ENCODE data around the gene ZNF593. TPM values are rescaled to one million over a fixed set of nuclear protein-coding genes. Genes with fewer than 3 reads are reported as not detected.
A peak's percentile ranks its signal among the peaks of the same experiment; 100 is the strongest.

The ZNF593 gene
- total RNA-seq, 2 experiments from 2014 or later = 26.5 to 31.0 TPM

DNA sequence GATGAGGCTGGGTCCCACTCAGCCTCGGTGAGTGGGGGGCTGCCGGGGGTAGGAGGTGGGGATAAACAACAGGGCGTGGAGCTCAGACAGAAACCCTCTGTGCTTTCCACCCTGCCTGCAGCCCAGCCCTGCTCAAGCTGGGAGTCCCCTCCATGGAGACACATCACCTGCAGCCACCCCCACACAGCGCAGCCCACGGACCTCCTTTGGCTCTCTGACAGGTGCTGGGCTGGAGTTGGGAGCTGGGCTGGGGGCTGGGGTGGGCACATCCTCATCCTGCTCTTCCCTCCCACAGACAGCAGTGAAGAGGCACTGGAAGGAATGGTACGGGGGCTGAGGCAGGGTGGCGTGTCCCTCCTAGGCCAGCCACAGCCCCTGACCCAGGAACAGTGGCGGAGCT lies 18.8 kb downstream of the ZNF593 start:
- Mint-ChIP-seq H3K27ac (no peak overlapping the region), H3K36me3 (no peaks in the 10 kb centered on the region), H3K4me1 (peaks cover 17% of the 10 kb centered on the region), H3K4me3 (no peak overlapping the region), H3K9me3 (no peaks in the 10 kb centered on the region), H3K27me3 (no peaks in the 10 kb centered on the region)
- POLR2A ChIA-PET = no interaction called here
- no peak for ATAC-seq (ENCODE audit: low read depth)
- DNase-seq = no peak

DNA sequence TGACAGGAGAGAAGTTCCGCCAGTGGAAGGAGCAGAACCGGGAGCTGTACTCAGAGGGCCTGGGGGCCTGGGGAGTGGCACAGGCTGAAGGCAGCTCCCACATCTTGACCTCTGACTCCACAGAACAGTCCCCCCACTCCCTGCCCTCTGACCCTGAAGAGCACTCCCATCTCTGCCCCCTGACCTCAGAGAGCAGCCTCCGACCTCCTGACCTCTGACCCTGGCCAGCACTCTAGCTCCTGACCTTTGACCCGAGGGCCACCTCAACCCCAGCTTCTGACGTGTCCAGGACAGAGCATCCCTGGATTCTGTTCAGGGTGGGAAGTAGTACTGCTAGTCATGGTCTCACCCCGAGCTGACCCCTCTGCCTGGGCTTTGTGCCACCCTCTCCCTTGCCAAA lies 19.6 kb downstream of the ZNF593 start:
- POLR2A ChIA-PET = no interaction called here
- H3K36me3 Mint-ChIP-seq = no peaks in the 10 kb centered on the region
- DNase-seq (no peak), ATAC-seq (ENCODE audit: low read depth) (no peak)
- H3K27ac Mint-ChIP-seq = peak overlapping the region; percentile 18
- peaks cover 24% of the 10 kb centered on the region for H3K4me1 Mint-ChIP-seq
- no peaks in the 10 kb centered on the region for H3K9me3 Mint-ChIP-seq
- H3K27me3 Mint-ChIP-seq = no peaks in the 10 kb centered on the region
- no peak overlapping the region for H3K4me3 Mint-ChIP-seq

DNA sequence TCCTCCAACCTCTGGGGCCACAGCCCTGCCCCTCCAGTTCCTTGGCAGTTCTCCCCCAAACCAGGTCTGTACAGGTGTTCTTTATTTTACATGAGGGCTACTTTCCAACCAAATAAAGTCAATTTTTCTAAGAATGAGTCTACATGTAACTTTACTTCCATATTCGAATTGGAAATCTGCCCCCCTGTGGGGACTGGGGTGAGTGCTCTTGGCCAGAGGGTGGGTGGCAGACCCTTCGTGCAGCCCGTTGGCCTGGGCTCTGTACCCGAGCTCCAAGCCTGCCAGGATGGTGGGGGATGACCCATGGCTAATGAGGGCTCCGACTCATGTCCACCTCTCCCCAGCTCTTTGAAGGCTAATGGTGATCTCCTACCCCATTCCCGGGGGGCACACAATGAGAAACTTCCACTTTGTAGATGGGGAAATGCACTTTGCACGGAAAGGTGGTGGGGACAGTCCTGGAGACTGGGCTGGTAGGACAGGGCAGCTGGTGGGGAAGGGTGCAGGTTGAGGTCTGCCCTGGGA lies 20.1 kb downstream of the ZNF593 start:
- DNase-seq (no peak), ATAC-seq (ENCODE audit: low read depth) (no peak)
- POLR2A ChIA-PET = no interaction called here
- Mint-ChIP-seq H3K4me1 (peaks cover 25% of the 10 kb centered on the region), H3K9me3 (no peaks in the 10 kb centered on the region), H3K27me3 (no peaks in the 10 kb centered on the region), H3K36me3 (no peaks in the 10 kb centered on the region), H3K4me3 (no peak overlapping the region), H3K27ac (peak overlapping the region; percentile 18)

DNA sequence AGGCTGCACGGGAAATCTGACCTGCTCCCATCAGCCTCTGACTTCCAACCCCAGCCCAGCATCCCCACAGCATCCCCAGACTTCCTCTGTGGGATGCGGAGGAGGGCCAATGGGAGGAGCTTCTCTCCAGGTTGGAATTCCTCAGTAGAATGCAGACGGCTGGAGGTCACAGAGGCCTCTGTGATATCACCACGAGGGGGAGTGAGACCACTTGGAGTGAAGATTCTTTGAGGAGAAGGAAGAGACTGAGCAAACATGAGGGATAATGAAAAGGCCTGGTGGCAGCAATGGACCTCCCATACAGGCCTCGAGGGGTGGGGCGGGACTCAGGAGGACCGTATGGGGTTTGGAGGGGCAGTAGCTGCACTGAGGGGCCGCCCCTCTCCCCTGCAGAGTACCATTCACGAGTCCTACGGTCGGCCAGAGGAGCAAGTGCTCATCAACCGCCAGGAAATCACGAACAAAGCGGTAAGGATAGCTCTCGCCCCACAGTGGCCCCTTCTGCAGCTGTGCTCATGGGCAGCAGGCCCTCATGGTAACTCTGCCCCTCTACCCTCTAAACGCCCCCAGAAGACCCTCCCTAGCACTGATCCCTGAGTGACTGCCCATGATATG lies 20.8 kb downstream of the ZNF593 start, which contains the start of gene CATSPER4:
TSS of gene CATSPER4 (plus strand) at position 230 of the 615 bp plus-strand sequence. CDS start at position 256, 26 bp downstream.
- no peaks in the 10 kb centered on the region for H3K36me3 Mint-ChIP-seq
- no peak for ATAC-seq (ENCODE audit: low read depth)
- DNase-seq = no peak
- H3K4me3 Mint-ChIP-seq = peak within 1 kb of the TSS; percentile 37
- H3K27me3 Mint-ChIP-seq = peaks cover 2% of the 10 kb centered on the region
- peaks cover 25% of the 10 kb centered on the region for H3K4me1 Mint-ChIP-seq
- no peaks in the 10 kb centered on the region for H3K9me3 Mint-ChIP-seq
- POLR2A ChIA-PET = interaction anchor here (1.2 kb wide), 1 partner anchor 98 kb away, joined by 3 read pairs; no protein-coding TSS in a partner anchor
- H3K27ac Mint-ChIP-seq = peak within 1 kb of the TSS; percentile 76

DNA sequence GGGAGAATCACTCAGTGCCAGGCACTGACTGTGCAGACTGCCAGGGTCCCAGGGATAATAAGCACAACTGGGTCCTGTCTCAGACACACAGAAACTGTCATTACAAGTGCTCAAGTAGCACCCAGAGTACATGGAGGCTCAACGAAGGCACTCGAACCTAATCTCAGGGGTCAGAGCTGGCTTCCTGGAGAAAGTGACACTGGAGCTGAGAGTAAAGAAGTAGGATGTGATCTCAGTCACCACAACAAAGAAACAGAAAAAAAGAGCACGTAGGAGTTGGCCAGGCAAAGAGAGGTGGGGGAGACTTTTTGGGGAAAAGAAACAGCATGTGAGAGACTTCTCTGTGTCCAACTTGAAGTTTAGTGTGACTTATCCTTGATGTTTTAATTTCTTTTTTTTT lies 22.0 kb downstream of the ZNF593 start:
- no peaks in the 10 kb centered on the region for H3K9me3 Mint-ChIP-seq
- POLR2A ChIA-PET = interaction anchor here (0.6 to 1.7 kb wide), 7 partner anchors 10 to 300 kb away, joined by 3 to 5 read pairs (median 3); partner anchors contain the start of genes CEP85 and ZNF593
- peak; percentile 83 for ATAC-seq (ENCODE audit: low read depth)
- H3K36me3 Mint-ChIP-seq = no peaks in the 10 kb centered on the region
- H3K27ac Mint-ChIP-seq = peak overlapping the region; percentile 76
- peaks cover 2% of the 10 kb centered on the region for H3K27me3 Mint-ChIP-seq
- DNase-seq = no peak
- peak overlapping the region; percentile 37 for H3K4me3 Mint-ChIP-seq
- H3K4me1 Mint-ChIP-seq = peaks cover 25% of the 10 kb centered on the region

DNA sequence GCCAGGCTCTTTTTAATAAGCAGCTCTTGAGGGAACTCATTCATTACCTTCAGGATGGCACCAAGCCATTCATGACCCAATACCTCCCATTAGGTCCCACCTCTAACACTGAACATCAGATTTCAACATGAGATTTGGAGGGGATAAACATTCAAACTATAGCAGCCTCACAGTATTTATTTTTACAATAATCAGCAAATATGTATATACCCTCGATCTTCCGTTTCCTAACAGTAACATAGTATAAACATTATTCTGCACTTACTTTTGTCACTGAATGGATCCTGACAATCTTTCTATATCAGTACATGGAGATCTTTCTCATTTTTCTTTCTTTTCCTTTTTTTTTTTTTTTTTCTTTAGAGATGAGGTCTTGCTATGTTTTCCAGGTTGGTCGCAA lies 26.1 kb downstream of the ZNF593 start:
- no peak for ATAC-seq (ENCODE audit: low read depth)
- no peak overlapping the region for H3K27ac Mint-ChIP-seq
- DNase-seq = no peak
- peaks cover 6% of the 10 kb centered on the region for H3K27me3 Mint-ChIP-seq
- POLR2A ChIA-PET = no interaction called here
- no peaks in the 10 kb centered on the region for H3K9me3 Mint-ChIP-seq
- no peaks in the 10 kb centered on the region for H3K36me3 Mint-ChIP-seq
- peaks cover 23% of the 10 kb centered on the region for H3K4me1 Mint-ChIP-seq
- no peak overlapping the region for H3K4me3 Mint-ChIP-seq

DNA sequence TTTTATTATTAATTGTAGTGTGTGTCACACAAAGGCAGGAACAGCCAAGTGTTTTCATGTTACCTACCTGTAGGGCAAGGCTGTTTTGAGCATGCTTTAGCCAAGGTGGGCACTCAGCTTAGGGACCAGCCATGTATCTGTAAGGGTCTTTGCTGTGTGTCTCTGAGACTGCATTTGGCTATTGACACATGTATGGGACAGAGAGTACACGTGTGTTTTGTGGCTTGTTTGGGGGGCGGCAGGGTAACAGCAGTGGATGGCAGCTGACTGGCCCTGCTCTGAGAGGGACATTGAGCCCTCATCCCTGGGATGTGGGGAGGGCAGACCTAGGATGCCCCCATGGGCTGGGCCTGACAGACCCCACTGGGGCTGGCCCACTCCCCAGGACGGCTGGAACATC lies 27.6 kb downstream of the ZNF593 start:
- Mint-ChIP-seq H3K27ac (no peak overlapping the region), H3K36me3 (no peaks in the 10 kb centered on the region), H3K9me3 (no peaks in the 10 kb centered on the region), H3K27me3 (peaks cover 6% of the 10 kb centered on the region), H3K4me3 (no peak overlapping the region), H3K4me1 (peaks cover 25% of the 10 kb centered on the region)
- POLR2A ChIA-PET = no interaction called here
- no peak for DNase-seq
- no peak for ATAC-seq (ENCODE audit: low read depth)

DNA sequence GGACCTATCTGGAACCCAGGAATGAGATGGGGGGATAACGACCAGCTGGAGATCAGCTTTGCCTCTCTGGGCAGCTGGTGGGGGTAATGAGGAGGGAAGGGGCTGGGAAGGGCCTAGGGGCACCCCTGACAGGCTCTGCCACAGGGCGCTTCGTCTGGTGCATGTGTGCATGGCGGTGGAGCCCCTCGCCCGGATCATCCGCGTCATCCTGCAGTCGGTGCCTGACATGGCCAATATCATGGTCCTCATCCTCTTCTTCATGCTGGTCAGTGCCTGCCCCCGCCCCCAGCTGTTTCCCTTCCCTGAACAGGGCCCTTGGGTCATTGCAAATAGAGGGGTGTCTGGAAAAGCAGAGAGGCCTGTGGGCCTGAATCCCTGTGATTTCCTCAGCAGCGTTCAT lies 28.1 kb downstream of the ZNF593 start:
- POLR2A ChIA-PET = no interaction called here
- H3K27me3 Mint-ChIP-seq = peaks cover 6% of the 10 kb centered on the region
- no peaks in the 10 kb centered on the region for H3K36me3 Mint-ChIP-seq
- no peak overlapping the region for H3K27ac Mint-ChIP-seq
- peaks cover 29% of the 10 kb centered on the region for H3K4me1 Mint-ChIP-seq
- no peak overlapping the region for H3K4me3 Mint-ChIP-seq
- no peak for DNase-seq
- no peaks in the 10 kb centered on the region for H3K9me3 Mint-ChIP-seq
- no peak for ATAC-seq (ENCODE audit: low read depth)

DNA sequence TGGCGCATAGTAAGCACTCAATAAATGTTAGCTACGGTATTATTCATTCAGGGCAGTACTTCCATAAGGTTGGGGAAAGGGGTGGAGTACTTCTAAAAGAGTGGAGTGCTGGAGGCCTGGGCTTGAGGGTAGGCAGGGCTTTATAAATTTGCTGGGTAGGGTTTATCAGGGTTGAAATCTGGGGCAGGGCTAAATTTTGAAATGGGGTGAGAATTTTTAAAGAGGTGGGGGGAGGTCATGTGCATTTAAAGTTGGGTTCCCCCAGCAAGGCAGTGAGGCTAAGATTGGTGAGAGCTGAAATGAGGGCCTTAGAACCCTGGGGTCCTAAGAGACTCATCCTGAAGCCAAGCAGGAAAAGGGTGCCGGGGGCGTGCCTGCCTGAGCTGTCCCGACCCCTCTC lies 30.7 kb downstream of the ZNF593 start:
- H3K4me3 Mint-ChIP-seq = no peak overlapping the region
- ATAC-seq (ENCODE audit: low read depth) = no peak
- POLR2A ChIA-PET = interaction anchor here (0.7 to 2.8 kb wide), 2 partner anchors 30 to 34 kb away, joined by 4 to 11 read pairs; partner anchors contain the start of gene ZNF593
- peaks cover 22% of the 10 kb centered on the region for H3K4me1 Mint-ChIP-seq
- peaks cover 4% of the 10 kb centered on the region for H3K27me3 Mint-ChIP-seq
- no peak for DNase-seq
- no peaks in the 10 kb centered on the region for H3K36me3 Mint-ChIP-seq
- H3K9me3 Mint-ChIP-seq = no peaks in the 10 kb centered on the region
- peak overlapping the region; percentile 95 for H3K27ac Mint-ChIP-seq

DNA sequence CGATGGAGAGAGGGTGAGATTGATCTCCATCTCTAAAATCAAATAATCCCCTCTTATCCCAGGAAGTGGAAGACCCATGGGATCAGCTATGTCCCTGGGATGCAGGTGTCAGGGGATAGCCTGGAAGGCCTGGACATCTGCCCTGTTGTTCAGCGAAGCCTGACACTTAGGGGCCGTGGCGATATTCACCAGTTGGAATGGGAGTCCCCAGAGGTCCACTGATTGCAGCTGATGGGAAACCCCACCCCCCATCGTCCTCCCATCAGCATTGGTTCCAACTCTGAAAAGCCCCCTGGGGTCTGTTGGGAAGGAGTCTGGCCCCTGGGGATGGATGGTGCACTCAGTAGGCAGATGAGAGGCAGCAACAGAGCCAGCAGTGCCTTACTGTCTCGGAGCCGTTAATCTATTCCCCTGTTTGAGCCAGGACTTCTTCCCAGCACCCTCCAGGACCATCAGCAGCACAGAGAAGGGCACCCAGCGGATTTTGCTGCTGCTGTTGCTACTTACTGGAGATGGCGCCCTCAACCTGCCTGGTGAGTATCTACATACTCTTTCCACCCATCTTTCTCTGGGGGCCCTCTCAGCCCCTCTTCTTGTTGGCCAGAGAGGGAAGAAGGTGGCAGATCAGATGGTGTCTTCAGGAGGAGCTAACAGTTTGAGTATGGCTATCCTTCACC lies 34.1 kb downstream of the ZNF593 start:
- Mint-ChIP-seq H3K9me3 (no peaks in the 10 kb centered on the region), H3K4me1 (peaks cover 22% of the 10 kb centered on the region), H3K4me3 (no peak overlapping the region), H3K27ac (peak overlapping the region; percentile 95), H3K27me3 (peaks cover 4% of the 10 kb centered on the region), H3K36me3 (no peaks in the 10 kb centered on the region)
- ATAC-seq (ENCODE audit: low read depth) = no peak
- DNase-seq = no peak
- POLR2A ChIA-PET = interaction anchor here (1.0 to 2.4 kb wide), 4 partner anchors 26 to 31 kb away, joined by 3 to 6 read pairs (median 4); partner anchors contain the start of gene CEP85

DNA sequence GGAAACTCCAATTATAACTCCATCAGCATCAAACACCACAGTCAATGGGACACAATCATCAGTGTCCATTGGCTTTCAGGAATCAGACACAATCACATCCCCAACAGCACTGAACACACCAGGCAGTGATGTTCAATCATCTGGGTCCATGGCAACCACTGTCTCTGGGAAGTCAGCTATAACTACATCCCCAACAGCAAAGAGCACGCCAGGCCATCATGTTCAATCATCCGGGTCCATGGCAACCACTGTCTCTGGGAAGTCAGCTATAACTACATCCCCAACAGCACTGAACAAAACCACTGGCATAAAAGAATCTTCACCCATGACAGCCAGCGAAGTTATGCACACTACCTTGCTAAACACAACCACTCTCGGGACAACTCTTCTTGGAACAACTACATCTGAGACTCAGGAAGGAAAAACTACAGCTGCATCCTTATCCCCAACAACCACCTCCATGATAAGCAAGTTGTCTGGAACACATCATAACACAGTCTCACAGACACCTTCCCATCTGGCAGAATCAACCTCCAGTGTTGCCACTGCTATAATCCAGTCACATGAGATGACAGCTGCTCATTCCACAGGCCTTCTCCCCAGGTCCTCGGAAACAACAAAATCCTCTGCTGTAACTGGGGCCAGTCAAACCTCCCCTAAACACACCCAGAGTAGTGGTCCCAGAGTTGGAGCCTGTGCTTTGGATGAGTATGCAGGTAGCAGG lies 40.6 kb downstream of the ZNF593 start:
- Mint-ChIP-seq H3K4me3 (no peak overlapping the region), H3K36me3 (no peaks in the 10 kb centered on the region), H3K4me1 (no peaks in the 10 kb centered on the region), H3K9me3 (no peaks in the 10 kb centered on the region), H3K27me3 (peaks cover 14% of the 10 kb centered on the region), H3K27ac (no peak overlapping the region)
- ATAC-seq (ENCODE audit: low read depth) (no peak), DNase-seq (no peak)
- POLR2A ChIA-PET = interaction anchor here (0.6 kb wide), 3 partner anchors 69 to 336 kb away, joined by 3 to 8 read pairs (median 3); no protein-coding TSS in a partner anchor

DNA sequence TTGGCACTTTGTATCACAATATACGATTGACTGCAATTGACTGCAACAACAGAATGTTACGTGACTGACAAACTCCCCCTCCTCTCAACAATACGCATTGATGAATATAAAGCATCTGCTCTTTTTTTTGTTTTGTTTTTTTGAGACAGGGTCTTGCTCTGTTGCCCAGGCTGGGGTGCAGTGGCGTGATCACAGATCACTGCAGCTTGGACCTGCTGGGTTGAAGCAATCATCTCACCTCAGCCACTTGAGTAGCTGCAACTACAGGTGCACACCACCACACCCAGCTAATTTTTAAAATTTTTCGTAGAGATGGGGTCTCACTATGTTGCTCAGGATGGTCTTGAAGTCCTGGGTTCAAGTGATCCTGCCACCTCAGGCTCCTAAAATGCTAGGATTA lies 43.0 kb downstream of the ZNF593 start:
- POLR2A ChIA-PET = no interaction called here
- H3K27ac Mint-ChIP-seq = no peak overlapping the region
- H3K4me3 Mint-ChIP-seq = no peak overlapping the region
- H3K9me3 Mint-ChIP-seq = no peaks in the 10 kb centered on the region
- H3K4me1 Mint-ChIP-seq = no peaks in the 10 kb centered on the region
- ATAC-seq (ENCODE audit: low read depth) (no peak), DNase-seq (no peak)
- H3K27me3 Mint-ChIP-seq = peaks cover 13% of the 10 kb centered on the region
- H3K36me3 Mint-ChIP-seq = no peaks in the 10 kb centered on the region

DNA sequence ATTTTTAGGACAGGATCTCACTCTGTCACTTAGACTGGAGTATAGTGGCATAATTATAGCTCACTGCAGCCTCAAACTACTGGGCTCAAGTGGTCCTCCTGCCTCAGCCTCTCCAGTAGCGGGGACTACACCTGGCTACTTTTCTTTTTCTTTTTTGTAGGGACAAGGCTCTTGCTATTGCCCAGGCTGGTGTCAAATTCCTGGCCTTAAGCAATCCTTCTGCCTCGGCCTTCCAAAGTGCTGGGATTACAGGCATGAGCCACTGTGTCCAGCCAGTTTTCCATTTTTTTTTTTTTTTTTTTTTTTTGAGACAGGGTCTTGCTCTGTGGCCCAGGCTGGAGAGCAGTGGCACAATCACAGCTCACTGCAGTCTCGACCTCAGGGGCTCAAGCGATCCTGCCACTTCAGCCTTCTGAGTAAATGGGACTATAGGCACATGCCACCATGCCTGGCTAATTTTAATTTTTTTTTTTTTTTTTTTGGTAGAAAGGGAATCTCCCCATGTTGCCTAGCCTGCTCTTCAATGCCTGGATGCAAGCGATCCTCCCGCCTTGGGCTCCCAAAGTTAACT lies 43.7 kb downstream of the ZNF593 start:
- H3K27ac Mint-ChIP-seq = no peak overlapping the region
- ATAC-seq (ENCODE audit: low read depth) (no peak), DNase-seq (no peak)
- no peaks in the 10 kb centered on the region for H3K36me3 Mint-ChIP-seq
- H3K27me3 Mint-ChIP-seq = peaks cover 13% of the 10 kb centered on the region
- no peaks in the 10 kb centered on the region for H3K4me1 Mint-ChIP-seq
- POLR2A ChIA-PET = no interaction called here
- H3K4me3 Mint-ChIP-seq = no peak overlapping the region
- no peaks in the 10 kb centered on the region for H3K9me3 Mint-ChIP-seq

Data from activated naive CD8-positive, alpha-beta T cell treated with anti-CD3 and anti-CD28 coated beads, Interleukin-2, amount 10 ng/mL, durations not matched to agents 7 days and 5 days (primary cell).